Activated naive CD4-positive, alpha-beta T cell treated with anti-CD3 and anti-CD28 coated beads, Interleukin-2, amount 50 U/mL, for 72 hours (primary cell): ENCODE results near the gene TTC13. TPM values are rescaled to one million over a fixed set of nuclear protein-coding genes. Genes with fewer than 3 reads are reported as not detected.
A peak's percentile ranks its signal among the peaks of the same experiment; 100 is the strongest.

Experiments
- ATAC-seq, 2 donors: fragments of 150-1000 bp; cut with Tn5 transposase; 2 replicates each; pipeline ENCODE4 v1.10.0; 2021; ENCODE audit warnings: mild to moderate bottlenecking in 2 of 2, moderate library complexity in 2 of 2
- DNase-seq, 2 donors: peaks; one replicate each; pipeline ENCODE4 v3.0.0; 2021 to 2022; ENCODE audit warnings: low spot score in 2 of 2
- H3K27ac Mint-ChIP-seq, 2 donors: one replicate each; pipeline ENCODE4 v1.8.0; 2022; ENCODE audit warnings: mild to moderate bottlenecking in 2 of 2, mixed read lengths in 2 of 2
- H3K36me3 Mint-ChIP-seq, 2 donors: one replicate each; pipeline ENCODE4 v1.8.0; 2022; ENCODE audit warnings: mixed read lengths in 2 of 2
- H3K9me3 Mint-ChIP-seq, 2 donors: one replicate each; pipeline ENCODE4 v1.8.0; 2022; ENCODE audit warnings: mixed read lengths in 2 of 2
- total RNA-seq, 2 donors: library from RNA; stranded (reverse); gene quantifications; one replicate each; pipeline ENCODE4 v1.2.3, GENCODE V29; 2022

TTC13 gene
- total RNA-seq, 2 donors from 2014 or later: 12.6 to 18.7 TPM

DNA sequence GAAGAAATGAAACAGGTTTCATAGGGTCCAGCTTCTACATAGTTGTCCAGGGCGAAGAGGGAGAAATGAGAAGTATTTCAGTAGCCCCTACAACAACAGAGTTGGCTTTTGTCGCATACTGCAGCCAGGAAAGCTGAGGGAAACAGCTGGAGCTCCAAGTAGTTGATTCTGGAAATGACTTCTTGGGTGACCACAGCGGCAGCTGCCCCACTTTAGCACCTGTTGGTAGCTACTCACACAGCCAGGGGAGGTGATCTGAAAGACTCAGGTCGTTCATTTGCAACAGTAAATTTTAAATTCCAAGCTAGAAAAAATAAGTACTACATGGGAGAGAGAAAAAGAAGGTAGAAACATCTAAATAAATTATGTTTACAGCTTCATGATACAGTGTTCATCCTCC lies 2.3 kb downstream of the TTC13 start:
- no peaks in the 10 kb centered on the region for H3K9me3 Mint-ChIP-seq

DNA sequence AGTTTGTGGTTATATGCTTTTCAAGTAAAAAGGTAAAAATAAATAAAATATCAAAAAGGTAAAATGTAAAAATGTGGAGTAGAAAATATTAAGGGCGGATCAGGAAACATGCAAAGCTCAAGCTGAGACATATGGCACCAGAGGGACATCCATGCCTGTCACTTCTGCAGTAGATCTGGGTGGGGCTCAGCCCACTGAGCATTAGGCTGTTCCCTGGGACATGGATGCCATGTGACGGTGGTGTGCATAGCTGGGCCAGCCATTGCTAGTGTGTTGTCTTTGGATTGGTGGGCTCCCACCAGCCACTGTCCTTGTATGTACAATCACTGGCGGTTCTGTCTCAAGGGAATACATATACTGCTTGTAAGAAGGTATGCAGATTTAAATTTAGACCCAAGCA lies 3.0 kb downstream of the TTC13 start:
- H3K27ac Mint-ChIP-seq: peak overlapping the region in 1 of 2 donors; percentile 95
- ATAC-seq: no peak
- no peak for DNase-seq

More for the DNA sequence above, 2.3 kb downstream of the TTC13 start:
- peaks cover 7 to 30% of the 10 kb centered on the region in 2 donors for H3K36me3 Mint-ChIP-seq
- DNase-seq (no peak), ATAC-seq (no peak)
- H3K27ac Mint-ChIP-seq: peak overlapping the region in 1 of 2 donors; percentile 95

DNA sequence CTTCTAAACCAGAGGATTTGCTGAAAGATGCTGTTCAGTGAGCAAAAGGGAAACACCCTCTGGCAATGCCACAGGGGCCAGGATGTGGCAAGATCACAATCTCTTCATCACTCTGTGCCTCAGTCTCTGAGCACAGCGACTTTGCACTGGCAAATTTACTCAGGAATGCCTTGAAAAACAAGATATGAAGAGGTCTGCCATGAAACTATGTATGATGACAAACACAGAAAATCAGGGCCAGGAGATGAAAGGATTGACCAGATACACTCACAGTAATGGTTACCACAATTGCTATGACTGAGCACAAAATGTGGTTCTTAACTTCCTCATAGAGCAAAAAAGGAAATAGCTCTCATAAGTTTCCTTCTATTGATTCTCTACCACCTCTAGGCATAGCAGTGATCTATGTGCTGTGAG lies 5.8 kb downstream of the TTC13 start:
- DNase-seq (peak; percentile 35 to 63), ATAC-seq (peak; percentile 83 to 91)
- peak overlapping the region; percentile 74 to 81 for H3K27ac Mint-ChIP-seq
- H3K36me3 Mint-ChIP-seq: peaks cover 7 to 19% of the 10 kb centered on the region in 2 donors
- H3K9me3 Mint-ChIP-seq: no peaks in the 10 kb centered on the region

More for the DNA sequence above, 3.0 kb downstream of the TTC13 start:
- Mint-ChIP-seq H3K9me3 (no peaks in the 10 kb centered on the region), H3K36me3 (peaks cover 7 to 30% of the 10 kb centered on the region in 2 donors)

DNA sequence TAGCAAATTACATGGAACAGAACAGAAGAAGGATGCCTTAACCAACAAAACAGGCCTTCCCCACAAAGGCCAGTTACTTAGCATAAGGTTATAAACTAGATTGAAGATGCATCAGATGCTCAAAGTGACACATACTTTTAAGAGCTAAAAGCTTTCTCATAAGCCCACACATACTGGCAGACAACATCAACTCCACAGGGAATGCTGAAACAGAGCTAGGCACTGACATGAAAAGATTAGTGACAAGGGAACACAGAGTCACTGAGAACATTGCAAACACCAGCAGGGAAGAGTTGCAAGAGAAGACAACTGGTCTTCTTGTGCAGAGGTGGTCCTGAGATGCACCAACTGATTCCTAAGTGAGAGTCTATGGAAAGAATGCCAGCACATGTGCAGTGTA lies 6.9 kb downstream of the TTC13 start:
- DNase-seq (no peak), ATAC-seq (no peak)
- H3K36me3 Mint-ChIP-seq: peaks cover 0 to 12% of the 10 kb centered on the region in 2 donors
- no peak overlapping the region for H3K27ac Mint-ChIP-seq
- H3K9me3 Mint-ChIP-seq: no peaks in the 10 kb centered on the region

DNA sequence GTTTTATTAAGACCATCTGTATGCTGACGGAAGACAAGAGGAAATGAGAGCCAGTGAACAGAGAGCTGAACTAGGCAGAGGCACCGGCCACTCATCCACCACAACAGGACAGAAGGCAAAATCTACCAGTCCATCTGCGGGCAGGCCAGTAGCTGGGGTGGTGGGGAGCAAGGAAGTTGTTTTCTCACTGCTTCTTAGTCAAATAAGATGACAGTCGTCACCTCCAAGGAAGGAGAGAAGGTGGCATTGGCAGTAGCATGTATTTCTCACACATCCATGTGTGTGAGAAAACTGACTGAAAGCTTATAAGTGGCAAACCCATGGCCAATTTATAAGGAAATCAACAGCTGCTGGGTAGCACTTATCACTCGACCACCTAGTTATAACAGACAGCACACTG lies 8.2 kb downstream of the TTC13 start:
- ATAC-seq (no peak), DNase-seq (no peak)
- no peaks in the 10 kb centered on the region for H3K9me3 Mint-ChIP-seq
- H3K36me3 Mint-ChIP-seq: peaks cover 0 to 4% of the 10 kb centered on the region in 2 donors
- no peak overlapping the region for H3K27ac Mint-ChIP-seq

DNA sequence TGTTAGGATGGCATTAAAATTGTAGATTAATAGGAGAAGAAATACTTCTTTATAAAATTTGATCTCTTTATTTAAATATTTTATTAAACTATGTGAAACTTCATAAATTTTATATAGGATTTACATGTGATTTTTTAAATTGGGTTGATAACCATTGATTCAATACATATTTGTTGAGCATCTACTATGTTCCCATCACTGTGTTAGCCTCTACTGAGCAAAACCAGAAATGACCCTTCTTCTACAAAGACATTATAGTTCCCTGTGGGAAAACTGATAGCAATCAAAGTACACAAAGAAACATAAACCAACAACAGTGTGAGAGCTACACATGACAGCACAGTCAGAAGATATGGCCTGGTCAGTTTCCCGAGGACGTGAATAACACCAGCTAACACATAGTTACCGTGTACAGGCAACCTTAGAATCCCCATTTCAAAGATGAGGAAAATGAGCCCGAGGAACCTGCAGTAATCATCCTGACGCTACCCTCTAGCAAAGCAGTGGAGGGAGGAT lies 12.2 kb downstream of the TTC13 start:
- DNase-seq: no peak
- Mint-ChIP-seq H3K9me3 (no peaks in the 10 kb centered on the region), H3K27ac (no peak overlapping the region), H3K36me3 (peaks cover 0 to 2% of the 10 kb centered on the region in 2 donors)
- no peak for ATAC-seq

DNA sequence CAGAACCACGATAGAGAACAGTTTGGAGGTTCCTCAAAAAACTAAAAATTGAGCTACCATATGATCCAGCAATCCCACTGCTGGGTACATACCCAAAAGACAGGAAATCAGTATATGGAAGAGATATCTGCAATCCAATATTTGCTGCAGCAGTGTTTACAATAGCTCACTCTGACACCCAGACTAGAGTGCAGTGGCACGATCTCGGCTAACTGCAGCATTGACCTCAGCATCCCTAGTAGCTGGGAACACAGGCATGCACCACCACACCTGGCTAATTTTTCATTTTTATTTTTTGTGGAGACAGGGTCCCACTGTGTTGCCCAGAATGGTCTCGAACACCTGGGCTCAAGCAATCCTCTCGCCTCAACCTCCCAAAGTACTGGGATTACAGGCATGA lies 13.1 kb downstream of the TTC13 start:
- H3K27ac Mint-ChIP-seq: no peak overlapping the region
- no peaks in the 10 kb centered on the region for H3K9me3 Mint-ChIP-seq
- no peak for ATAC-seq
- peaks cover 2 to 7% of the 10 kb centered on the region in 2 donors for H3K36me3 Mint-ChIP-seq
- no peak for DNase-seq

DNA sequence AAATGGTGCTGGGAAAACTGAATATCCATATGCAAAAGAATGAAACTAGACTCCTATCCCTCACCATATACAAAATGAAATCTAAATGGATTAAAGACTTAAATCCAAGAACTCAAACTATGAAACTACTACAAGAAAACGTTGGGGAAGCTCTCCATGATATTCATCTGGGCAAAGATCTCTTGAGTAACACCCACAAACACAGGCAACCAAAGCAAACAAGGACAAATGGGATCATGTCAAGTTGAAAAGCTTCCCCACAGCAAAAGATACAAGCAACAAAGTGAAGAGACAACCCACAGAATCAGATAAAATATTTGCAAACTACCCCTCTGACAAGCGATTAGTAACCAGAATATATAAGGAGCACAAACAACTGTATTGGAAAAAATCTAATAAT lies 13.8 kb downstream of the TTC13 start:
- Mint-ChIP-seq H3K36me3 (peaks cover 8 to 13% of the 10 kb centered on the region in 2 donors), H3K9me3 (no peaks in the 10 kb centered on the region)
- no peak for DNase-seq

DNA sequence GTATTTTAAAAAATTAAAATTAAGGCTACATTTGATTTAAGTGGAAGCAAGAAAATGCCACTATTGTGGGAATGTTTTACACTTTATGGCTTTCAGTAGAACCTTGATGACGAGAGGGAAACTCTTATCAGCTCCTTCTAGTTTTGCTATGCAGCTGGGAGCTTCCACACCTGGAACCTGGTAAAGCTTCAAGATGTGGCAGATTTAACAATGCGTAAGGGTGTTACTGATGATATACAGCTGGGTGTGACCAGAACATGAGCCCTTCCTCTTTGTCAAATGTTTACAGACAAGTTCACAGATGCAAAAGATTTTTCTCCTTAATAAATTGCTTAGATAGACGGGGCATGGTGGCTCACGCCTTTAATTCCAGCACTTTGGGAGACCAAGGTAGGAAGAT lies 20.3 kb downstream of the TTC13 start:
- H3K9me3 Mint-ChIP-seq: no peaks in the 10 kb centered on the region
- no peak for ATAC-seq
- H3K36me3 Mint-ChIP-seq: peaks cover 12 to 18% of the 10 kb centered on the region in 2 donors
- DNase-seq: no peak
- no peak overlapping the region for H3K27ac Mint-ChIP-seq

More for the DNA sequence above, 13.8 kb downstream of the TTC13 start:
- no peak overlapping the region for H3K27ac Mint-ChIP-seq
- no peak for ATAC-seq

DNA sequence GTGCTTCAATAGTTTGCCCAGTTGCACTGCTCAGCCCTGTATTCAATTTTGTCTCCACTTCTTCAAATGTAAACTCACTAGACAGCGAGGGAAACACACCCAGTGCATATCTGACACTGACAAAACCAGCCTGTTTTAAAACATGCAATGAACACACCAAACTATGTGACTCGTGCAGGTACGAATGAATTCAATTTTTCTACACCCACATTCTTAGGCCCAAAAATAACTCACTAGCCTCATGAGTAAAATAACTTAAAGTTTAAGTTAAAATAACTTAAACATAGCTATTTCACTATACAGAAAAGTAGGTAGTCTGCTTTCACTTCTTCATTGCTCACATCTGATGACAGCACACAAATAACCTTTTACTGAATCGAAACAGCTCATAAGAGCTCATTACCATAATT lies 21.1 kb downstream of the TTC13 start:
- DNase-seq (no peak), ATAC-seq (peak in 1 of 2 donors; percentile 18)
- H3K27ac Mint-ChIP-seq: peak overlapping the region in 1 of 2 donors; percentile 13
- peaks cover 12 to 18% of the 10 kb centered on the region in 2 donors for H3K36me3 Mint-ChIP-seq
- no peaks in the 10 kb centered on the region for H3K9me3 Mint-ChIP-seq

DNA sequence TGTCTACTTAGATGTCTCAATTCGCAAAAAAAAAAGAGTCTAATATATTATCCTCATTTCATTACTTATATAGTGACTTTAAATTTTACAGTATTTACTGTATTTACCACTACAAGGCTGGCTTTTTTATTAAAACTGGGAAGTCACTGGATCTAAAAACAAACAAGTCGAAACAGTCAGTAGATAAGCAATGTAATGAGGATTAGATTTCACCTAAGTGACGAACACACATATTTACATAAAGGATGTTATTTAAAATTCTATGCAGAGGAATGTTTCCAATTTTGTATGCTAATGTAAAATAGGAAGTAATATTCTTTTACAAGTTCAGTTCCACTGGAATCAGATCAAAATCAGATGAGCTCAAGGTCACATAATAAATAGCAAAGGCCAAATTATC lies 28.3 kb downstream of the TTC13 start:
- no peaks in the 10 kb centered on the region for H3K36me3 Mint-ChIP-seq
- H3K27ac Mint-ChIP-seq: no peak overlapping the region
- DNase-seq: no peak
- H3K9me3 Mint-ChIP-seq: no peaks in the 10 kb centered on the region
- ATAC-seq: no peak

DNA sequence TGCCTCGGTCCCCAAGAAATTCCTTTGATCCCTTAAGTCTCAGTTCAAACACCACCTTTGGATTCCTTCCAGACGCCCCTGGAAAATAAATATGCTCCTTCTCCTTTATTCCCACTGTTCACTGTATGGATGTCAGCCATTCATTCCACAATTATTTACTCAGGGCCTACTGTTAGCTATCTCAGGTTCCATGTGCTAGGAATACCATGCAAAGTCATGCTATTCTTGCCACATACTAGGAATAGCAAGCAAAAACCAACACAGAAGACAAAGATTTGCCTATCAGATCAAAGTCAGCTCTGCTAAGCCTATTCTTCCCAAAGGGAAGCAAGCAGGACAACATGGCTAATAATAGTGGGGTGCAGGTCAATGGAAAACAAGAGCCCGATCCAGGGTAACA lies 29.8 kb downstream of the TTC13 start:
- ATAC-seq (no peak), DNase-seq (no peak)
- Mint-ChIP-seq H3K27ac (no peak overlapping the region), H3K9me3 (no peaks in the 10 kb centered on the region), H3K36me3 (no peaks in the 10 kb centered on the region)

DNA sequence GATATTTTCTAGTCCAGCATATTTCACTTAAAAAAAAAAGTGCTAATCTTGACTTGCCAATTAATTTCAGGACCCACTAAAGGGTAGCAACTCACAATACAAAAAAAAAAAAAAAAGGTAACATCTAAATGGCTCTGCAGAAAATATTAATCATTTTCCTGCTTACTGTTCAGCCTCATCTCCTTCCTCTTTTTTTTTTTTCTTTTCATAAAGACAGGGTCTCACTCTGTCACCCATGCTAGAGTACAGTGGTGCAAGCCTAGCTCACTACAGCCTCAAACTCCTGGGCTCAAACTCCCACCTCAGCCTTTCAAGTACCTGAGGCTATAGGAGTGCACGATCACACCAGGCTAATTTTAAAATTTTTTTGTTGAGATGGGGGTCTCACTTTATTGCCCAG lies 30.4 kb downstream of the TTC13 start:
- Mint-ChIP-seq H3K27ac (peak overlapping the region in 1 of 2 donors; percentile 7), H3K36me3 (no peaks in the 10 kb centered on the region), H3K9me3 (no peaks in the 10 kb centered on the region)
- ATAC-seq (no peak), DNase-seq (no peak)

DNA sequence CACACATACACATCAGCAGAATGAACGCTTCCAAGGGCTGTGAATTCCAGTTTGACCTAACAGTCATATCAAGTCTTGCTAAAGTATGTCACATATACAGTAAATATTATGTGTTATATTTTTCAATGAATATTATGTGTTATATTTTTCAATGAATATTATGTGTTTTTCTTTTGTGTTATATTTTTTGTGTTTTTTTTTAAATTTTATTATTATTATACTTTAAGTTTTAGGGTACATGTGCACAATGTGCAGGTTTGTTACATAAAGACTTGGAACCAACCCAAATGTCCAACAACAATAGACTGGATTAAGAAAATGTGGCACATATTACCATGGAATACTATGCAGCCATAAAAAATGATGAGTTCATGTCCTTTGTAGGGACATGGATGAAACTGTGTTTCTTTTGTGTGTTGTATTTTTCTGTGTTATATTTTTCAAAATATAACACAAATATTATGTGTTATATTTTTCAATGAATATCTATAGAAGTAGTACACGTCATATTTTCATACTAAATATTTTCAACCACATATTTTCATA lies 35.5 kb downstream of the TTC13 start:
- Mint-ChIP-seq H3K27ac (no peak overlapping the region), H3K9me3 (no peaks in the 10 kb centered on the region), H3K36me3 (peaks cover 0 to 5% of the 10 kb centered on the region in 2 donors)
- no peak for ATAC-seq
- no peak for DNase-seq

DNA sequence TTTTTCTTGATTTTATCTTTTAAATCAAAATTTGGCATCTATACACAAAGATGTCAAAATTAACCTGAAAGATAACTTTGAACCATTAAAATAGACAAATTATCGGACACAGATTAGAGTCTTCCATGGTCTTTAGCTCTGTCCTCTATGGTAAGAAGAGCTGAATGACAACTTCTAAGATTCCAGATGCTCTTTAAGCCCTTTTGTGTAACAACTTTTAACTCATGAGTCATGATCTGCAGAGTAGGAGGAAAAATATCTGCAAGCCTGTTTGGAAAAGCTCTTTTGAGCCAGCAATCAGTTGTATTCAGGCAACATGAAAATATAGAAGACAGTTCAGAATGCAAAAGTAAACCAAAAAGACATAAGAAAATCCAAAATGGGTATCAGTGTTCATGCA lies 37.8 kb downstream of the TTC13 start:
- Mint-ChIP-seq H3K27ac (no peak overlapping the region), H3K9me3 (no peaks in the 10 kb centered on the region), H3K36me3 (peaks cover 0 to 5% of the 10 kb centered on the region in 2 donors)
- no peak for DNase-seq
- ATAC-seq: no peak

DNA sequence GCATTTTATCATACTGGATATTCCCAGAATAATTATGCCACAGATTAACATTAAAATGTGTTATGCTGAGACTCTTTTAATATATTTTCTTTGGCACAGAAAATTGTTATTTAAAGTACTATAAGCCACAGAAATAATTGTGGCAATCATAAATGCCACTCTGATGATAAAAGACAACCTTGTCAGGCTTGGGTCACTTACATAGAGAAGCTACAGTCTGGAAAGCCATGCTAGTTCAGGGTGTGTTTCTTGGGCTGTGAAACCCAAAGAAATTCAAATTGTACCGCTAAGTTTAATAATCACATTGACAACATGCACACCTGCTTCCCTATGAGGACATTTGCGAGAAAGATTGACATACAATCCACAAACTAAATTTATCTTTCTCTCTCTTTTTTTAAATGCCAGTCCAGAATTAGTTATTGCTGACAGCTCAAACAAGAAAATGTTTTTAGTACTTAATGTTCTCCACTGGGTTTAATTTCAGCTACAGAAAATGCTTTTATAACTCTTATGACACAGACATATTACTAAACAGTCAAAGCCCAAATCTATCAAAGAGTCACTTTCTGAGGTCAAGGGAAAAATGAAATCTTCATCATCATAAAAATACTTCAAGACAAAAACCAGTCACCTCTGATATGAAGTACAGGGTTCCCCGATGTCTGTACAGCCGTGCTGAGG lies 38.7 kb downstream of the TTC13 start:
- Mint-ChIP-seq H3K27ac (no peak overlapping the region), H3K9me3 (no peaks in the 10 kb centered on the region), H3K36me3 (peaks cover 0 to 5% of the 10 kb centered on the region in 2 donors)
- no peak for DNase-seq
- no peak for ATAC-seq

DNA sequence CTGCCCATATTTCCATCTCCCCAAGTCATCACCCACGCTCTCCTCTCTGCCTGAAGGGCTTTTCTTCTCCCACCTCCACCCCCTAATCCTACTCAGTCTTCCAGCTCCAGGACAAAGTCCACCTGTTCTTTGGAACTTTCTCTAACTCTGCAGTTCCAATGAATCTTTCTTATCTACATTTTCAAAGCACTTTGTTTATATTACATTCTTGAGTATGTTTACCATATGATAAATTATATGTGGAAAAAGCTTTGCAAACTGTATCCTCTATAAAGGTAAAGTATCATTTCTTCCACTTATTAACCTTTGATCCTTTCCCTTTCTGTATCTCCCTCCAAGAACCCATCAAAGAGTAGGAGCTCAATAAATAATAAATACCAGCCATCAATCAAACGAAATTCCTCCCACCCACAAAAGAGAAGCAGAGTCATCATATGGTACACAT lies 39.7 kb downstream of the TTC13 start:
- Mint-ChIP-seq H3K36me3 (peaks cover 0 to 5% of the 10 kb centered on the region in 2 donors), H3K27ac (peak overlapping the region in 1 of 2 donors; percentile 4)
- DNase-seq: no peak

DNA sequence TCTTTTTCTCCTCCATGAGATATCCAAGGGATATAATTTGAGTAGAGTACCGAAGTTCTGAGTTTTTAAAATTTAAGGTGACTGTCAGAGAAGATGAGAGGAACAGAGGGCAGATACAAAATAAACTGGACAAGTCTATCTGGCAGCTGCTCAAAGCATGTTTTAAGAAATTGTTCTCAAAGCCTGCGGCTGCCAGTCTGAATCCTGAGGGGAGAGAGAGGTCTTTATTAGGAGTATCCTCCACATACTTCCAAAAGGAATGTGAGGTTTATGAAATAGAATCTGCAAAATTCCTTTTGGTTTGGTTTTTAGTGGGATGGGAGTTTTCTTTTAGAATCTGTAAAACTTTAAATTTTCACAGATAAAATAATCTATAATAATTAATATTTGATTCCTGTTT lies 41.3 kb downstream of the TTC13 start:
- H3K27ac Mint-ChIP-seq: no peak overlapping the region
- H3K36me3 Mint-ChIP-seq: no peaks in the 10 kb centered on the region
- H3K9me3 Mint-ChIP-seq: no peaks in the 10 kb centered on the region
- no peak for ATAC-seq
- no peak for DNase-seq

More for the DNA sequence above, 39.7 kb downstream of the TTC13 start:
- ATAC-seq: no peak
- H3K9me3 Mint-ChIP-seq: no peaks in the 10 kb centered on the region
